ENCODE measurements around the gene HSPB9.

HSPB9 gene

DNA sequence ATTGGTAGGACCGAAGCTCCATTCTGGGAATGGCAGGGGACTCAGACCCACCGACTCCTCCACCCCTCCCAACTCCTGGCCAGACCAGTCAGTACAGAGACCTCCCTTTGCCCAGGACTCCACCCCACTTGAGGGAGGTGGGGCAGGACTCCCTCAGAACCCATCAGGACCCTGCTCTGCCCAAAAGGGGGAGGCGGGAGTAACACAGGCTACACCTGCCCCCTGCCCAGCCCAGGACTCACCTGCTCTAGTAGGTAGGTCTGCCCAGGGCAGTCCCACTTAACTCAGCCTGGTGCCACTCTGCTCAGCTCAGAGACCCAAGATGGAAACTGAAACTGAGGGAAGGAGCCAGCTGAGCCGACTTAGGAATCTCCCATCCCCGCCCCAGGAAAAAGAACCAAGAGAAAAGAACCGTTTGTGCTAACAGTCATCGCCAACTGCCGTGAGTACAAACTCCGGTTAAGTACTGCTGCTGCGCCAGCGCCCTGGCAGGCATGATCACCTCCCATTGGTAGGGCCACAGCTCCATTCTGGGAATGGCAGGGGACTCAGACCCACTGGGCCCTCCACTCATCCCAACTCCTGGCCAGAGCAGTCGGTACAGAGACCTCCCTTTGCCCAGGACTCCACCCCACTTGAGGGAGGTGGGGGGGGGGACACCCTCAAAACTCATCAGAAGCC lies 10.6 kb upstream of the HSPB9 start:
- Histone ChIP-seq H3K36me3 (ENCODE audit: control insufficient read depth, insufficient read depth, low read length) (no peaks in the 10 kb centered on the region), H3K27ac (ENCODE audit: insufficient read depth, low read depth, low read length, poor library complexity, severe bottlenecking) (no peak overlapping the region), H3K4me3 (ENCODE audit: insufficient read depth, low read depth, low read length) (no peak overlapping the region), H3K4me1 (ENCODE audit: control insufficient read depth, insufficient read depth, low read length) (no peaks in the 10 kb centered on the region), H3K27me3 (ENCODE audit: control insufficient read depth, insufficient read depth, low read length, poor library complexity, severe bottlenecking) (peaks cover 4% of the 10 kb centered on the region), H3K9me3 (ENCODE audit: control insufficient read depth, low read length) (no peaks in the 10 kb centered on the region)
- 89 to 94% methylated on average over 11 of the region's 12 CpGs for WGBS, 2 experiments

GRCh38 chr17:42112552-42113176 lies 9.9 kb upstream of the HSPB9 start, which contains the start of gene DHX58:
DHX58 (minus strand) TSS chr17:42112714; CDS start chr17:42111892, 822 bp downstream.
- WGBS, 2 experiments = 74 to 79% methylated on average over 10 of the region's 10 CpGs
- no peaks in the 10 kb centered on the region for H3K27me3 ChIP-seq (ENCODE audit: control insufficient read depth, insufficient read depth, low read length, poor library complexity, severe bottlenecking)

DNA sequence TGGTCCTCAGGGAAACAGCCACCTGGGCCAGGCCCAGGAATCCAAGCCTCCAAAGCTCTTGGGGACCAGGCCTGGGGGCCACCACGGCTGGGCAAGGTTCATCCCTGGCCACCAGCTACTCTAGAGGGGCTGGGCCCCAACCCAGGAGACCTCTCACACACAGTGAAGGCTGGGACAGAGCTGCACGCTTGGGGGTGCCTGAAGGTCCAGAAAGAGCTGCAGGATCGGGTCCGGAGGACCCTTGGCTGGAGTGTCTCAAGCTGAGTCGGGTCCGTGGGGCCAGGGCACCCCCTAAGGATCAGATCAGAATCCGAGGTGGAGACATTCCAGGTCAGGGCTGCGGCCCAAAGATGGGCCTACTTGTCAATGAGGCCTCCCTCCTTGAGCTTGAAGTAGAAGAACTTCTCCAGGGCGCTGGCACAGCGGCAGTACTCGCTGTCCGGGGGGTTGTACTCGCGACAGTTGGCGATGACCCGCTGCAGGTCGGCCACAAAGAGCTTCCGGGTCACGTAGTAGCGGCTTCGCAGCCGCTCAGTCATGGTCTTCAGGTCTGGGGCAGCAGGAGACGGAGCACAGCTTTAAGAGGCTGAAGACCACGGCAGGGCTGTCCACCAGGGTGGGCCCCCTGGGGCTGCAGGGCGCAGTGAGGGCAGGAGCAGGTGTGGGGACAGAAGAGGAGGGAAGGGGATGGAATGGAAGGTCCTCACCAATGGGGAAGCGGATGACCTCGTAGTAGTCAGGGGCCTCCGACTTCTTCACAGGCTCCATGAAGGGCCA lies 9.1 kb upstream of the HSPB9 start:
- Histone ChIP-seq H3K9me3 (ENCODE audit: control insufficient read depth, low read length) (no peaks in the 10 kb centered on the region), H3K4me3 (ENCODE audit: insufficient read depth, low read depth, low read length) (no peak overlapping the region), H3K27ac (ENCODE audit: insufficient read depth, low read depth, low read length, poor library complexity, severe bottlenecking) (no peak overlapping the region), H3K4me1 (ENCODE audit: control insufficient read depth, insufficient read depth, low read length) (no peaks in the 10 kb centered on the region), H3K36me3 (ENCODE audit: control insufficient read depth, insufficient read depth, low read length) (no peaks in the 10 kb centered on the region), H3K27me3 (ENCODE audit: control insufficient read depth, insufficient read depth, low read length, poor library complexity, severe bottlenecking) (no peaks in the 10 kb centered on the region)
- 95% methylated on average over 28 of the region's 28 CpGs for WGBS, 2 experiments

More at GRCh38 chr17:42112552-42113176, 9.9 kb upstream of the HSPB9 start, which contains the start of gene DHX58:
- Histone ChIP-seq H3K9me3 (ENCODE audit: control insufficient read depth, low read length) (no peaks in the 10 kb centered on the region), H3K4me1 (ENCODE audit: control insufficient read depth, insufficient read depth, low read length) (no peaks in the 10 kb centered on the region), H3K4me3 (ENCODE audit: insufficient read depth, low read depth, low read length) (no peak within 1 kb of the TSS), H3K27ac (ENCODE audit: insufficient read depth, low read depth, low read length, poor library complexity, severe bottlenecking) (no peak within 1 kb of the TSS), H3K36me3 (ENCODE audit: control insufficient read depth, insufficient read depth, low read length) (no peaks in the 10 kb centered on the region)

DNA sequence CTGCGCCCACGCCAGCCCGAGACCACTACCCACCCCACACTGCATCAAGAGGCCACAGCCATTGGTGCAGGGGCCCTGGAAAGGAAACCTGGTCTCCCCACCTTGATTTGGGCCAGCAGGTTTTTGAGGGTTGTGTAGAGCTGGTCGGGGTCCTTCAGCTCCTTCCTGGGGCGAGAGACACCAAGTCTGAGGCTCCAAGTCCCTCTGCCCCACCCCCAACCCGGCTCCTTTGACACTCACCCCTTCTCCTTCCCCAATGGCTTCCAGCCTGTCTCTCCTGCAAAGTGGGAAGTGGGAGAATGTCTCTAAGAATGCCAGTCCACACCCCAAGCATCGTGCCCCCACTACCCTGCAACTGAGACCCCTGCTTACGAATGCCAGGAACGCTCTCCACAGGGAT lies 8.5 kb upstream of the HSPB9 start:
- H3K36me3 ChIP-seq (ENCODE audit: control insufficient read depth, insufficient read depth, low read length) = no peaks in the 10 kb centered on the region

DNA sequence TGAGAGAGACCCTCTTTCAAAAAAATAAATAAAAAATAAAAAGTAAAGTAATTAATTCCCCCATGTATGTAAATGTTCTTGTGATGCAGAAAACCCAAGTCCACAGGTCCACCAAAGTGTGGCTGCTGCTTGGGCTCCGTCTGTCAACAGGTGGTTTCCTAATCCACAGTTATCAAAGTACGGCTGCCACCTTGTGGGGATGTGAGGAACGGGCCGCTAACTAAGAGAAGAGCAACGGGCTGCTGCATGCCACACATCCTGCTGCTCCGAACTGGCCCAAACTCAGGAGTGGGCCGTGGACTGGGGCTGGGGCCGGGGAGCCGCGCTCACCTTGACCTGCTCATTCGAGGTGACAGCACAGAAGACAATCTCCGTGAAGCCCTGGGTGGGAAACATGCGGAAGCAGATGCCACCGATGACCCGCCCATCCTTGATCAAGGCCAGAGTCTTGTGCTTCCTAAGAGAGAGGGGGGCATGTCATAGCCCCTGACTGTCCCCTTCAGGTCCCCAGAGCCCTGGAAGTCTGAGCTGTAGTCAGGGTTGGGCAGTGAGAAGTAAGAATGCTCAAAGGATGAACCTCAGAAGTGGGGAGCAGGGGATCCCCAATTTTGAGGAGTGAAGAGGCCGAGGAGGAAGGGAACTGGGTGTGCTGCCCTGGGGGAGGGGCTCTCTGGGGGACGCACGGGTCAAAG lies 5.8 kb upstream of the HSPB9 start:
- H3K4me3 ChIP-seq (ENCODE audit: insufficient read depth, low read depth, low read length) = no peak overlapping the region
- H3K27me3 ChIP-seq (ENCODE audit: control insufficient read depth, insufficient read depth, low read length, poor library complexity, severe bottlenecking) = no peaks in the 10 kb centered on the region
- no peaks in the 10 kb centered on the region for H3K9me3 ChIP-seq (ENCODE audit: control insufficient read depth, low read length)
- WGBS, 2 experiments = 57 to 61% methylated on average over 18 of the region's 18 CpGs
- peaks cover 5% of the 10 kb centered on the region for H3K4me1 ChIP-seq (ENCODE audit: control insufficient read depth, insufficient read depth, low read length)
- H3K36me3 ChIP-seq (ENCODE audit: control insufficient read depth, insufficient read depth, low read length) = no peaks in the 10 kb centered on the region
- no peak overlapping the region for H3K27ac ChIP-seq (ENCODE audit: insufficient read depth, low read depth, low read length, poor library complexity, severe bottlenecking)

More for the DNA sequence above, 8.5 kb upstream of the HSPB9 start:
- Histone ChIP-seq H3K27ac (ENCODE audit: insufficient read depth, low read depth, low read length, poor library complexity, severe bottlenecking) (no peak overlapping the region), H3K9me3 (ENCODE audit: control insufficient read depth, low read length) (no peaks in the 10 kb centered on the region), H3K4me3 (ENCODE audit: insufficient read depth, low read depth, low read length) (no peak overlapping the region), H3K4me1 (ENCODE audit: control insufficient read depth, insufficient read depth, low read length) (no peaks in the 10 kb centered on the region), H3K27me3 (ENCODE audit: control insufficient read depth, insufficient read depth, low read length, poor library complexity, severe bottlenecking) (no peaks in the 10 kb centered on the region)
- WGBS, 2 experiments = 96 to 99% methylated on average over 9 of the region's 9 CpGs

DNA sequence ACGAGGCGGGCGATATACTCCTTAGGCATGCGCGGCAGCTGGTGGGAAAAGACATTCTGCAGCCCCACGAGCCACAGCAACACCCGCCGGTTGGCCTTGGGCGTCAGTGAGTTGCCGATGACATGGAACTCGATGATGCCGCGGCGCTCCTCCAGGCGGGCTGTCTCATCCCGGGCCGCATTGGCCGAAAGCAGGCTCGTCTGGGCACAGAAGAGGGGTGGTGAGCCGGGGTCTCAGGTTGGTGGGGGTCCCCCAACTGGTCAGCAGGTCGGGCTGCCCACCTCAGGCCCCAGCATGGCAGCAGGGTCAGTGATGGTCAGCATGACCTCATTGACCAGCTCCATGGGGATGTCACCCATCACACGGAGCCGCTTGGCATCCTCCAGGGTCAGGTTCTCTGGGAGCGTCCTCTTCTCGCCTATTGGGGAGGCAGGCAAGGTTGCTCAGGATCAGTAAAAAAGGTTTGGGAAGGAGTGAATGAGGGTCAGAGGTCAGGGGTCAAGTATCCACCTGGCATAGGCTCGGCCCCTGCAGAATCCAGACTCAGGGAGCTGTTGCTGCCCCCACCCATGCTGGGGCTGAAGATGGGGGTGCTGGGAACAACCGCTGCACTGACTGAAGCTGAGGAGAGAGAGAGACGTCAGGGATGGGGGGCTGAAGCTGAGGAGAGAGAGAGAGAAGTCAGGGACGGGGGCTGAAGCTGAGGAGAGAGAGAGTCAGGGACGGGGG lies 5.0 kb upstream of the HSPB9 start:
- Histone ChIP-seq H3K27ac (ENCODE audit: insufficient read depth, low read depth, low read length, poor library complexity, severe bottlenecking) (no peak overlapping the region), H3K9me3 (ENCODE audit: control insufficient read depth, low read length) (no peaks in the 10 kb centered on the region), H3K4me3 (ENCODE audit: insufficient read depth, low read depth, low read length) (no peak overlapping the region), H3K36me3 (ENCODE audit: control insufficient read depth, insufficient read depth, low read length) (no peaks in the 10 kb centered on the region), H3K27me3 (ENCODE audit: control insufficient read depth, insufficient read depth, low read length, poor library complexity, severe bottlenecking) (no peaks in the 10 kb centered on the region), H3K4me1 (ENCODE audit: control insufficient read depth, insufficient read depth, low read length) (peaks cover 5% of the 10 kb centered on the region)
- WGBS, 2 experiments = 93 to 94% methylated on average over 30 of the region's 30 CpGs

DNA sequence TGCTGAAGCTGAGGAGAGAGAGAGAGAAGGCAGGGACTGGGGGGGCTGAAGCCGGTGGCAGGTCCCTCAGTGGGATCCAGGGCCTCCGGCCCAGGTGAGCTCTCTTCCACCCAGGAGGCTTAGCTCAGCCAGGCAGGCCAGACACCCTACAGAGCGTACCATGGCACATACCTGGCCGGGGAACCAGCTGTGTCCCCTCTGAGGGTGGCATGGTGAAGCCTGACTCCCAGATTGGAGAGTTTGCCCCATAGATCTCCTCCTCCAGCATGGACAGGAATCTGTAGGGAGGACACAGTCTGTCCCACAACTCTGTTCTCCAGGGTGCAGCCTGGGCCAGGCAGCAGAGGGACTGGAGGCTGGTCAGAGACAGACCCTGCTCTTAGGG lies 4.5 kb upstream of the HSPB9 start:
- Histone ChIP-seq H3K4me1 (ENCODE audit: control insufficient read depth, insufficient read depth, low read length) (peaks cover 5% of the 10 kb centered on the region), H3K36me3 (ENCODE audit: control insufficient read depth, insufficient read depth, low read length) (no peaks in the 10 kb centered on the region), H3K27me3 (ENCODE audit: control insufficient read depth, insufficient read depth, low read length, poor library complexity, severe bottlenecking) (no peaks in the 10 kb centered on the region), H3K27ac (ENCODE audit: insufficient read depth, low read depth, low read length, poor library complexity, severe bottlenecking) (no peak overlapping the region), H3K9me3 (ENCODE audit: control insufficient read depth, low read length) (no peaks in the 10 kb centered on the region), H3K4me3 (ENCODE audit: insufficient read depth, low read depth, low read length) (no peak overlapping the region)
- WGBS, 2 experiments = 94 to 95% methylated on average over 4 of the region's 4 CpGs

DNA sequence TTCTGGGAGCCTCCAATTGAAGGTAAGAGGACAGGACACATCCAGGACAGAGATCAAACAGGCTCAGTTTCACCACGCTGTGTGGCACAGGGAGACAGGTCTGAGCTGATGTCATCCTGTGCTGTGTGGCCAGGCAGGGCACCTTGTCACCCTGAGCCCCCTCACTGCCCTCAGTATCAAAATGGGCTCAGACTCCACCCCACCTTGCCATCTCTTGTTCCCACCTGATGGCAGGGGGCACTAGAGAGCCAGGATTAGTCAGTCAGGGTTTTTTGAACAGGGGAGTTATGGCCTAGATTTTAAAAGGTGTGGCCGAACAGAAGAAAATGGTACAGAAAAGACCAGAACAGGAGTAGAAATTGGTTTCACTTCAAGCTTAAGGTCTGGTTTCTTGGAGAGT lies 4.1 kb upstream of the HSPB9 start:
- H3K4me1 ChIP-seq (ENCODE audit: control insufficient read depth, insufficient read depth, low read length) = peaks cover 5% of the 10 kb centered on the region
- H3K27me3 ChIP-seq (ENCODE audit: control insufficient read depth, insufficient read depth, low read length, poor library complexity, severe bottlenecking) = no peaks in the 10 kb centered on the region
- no peaks in the 10 kb centered on the region for H3K36me3 ChIP-seq (ENCODE audit: control insufficient read depth, insufficient read depth, low read length)
- no peak overlapping the region for H3K27ac ChIP-seq (ENCODE audit: insufficient read depth, low read depth, low read length, poor library complexity, severe bottlenecking)
- no peak overlapping the region for H3K4me3 ChIP-seq (ENCODE audit: insufficient read depth, low read depth, low read length)
- 92% methylated on average over 2 of the region's 2 CpGs for WGBS, 2 experiments
- no peaks in the 10 kb centered on the region for H3K9me3 ChIP-seq (ENCODE audit: control insufficient read depth, low read length)

GRCh38 chr17:42119301-42119700 lies 3.3 kb upstream of the HSPB9 start:
- no peak overlapping the region for H3K4me3 ChIP-seq (ENCODE audit: insufficient read depth, low read depth, low read length)
- no peaks in the 10 kb centered on the region for H3K36me3 ChIP-seq (ENCODE audit: control insufficient read depth, insufficient read depth, low read length)
- no peak overlapping the region for H3K27ac ChIP-seq (ENCODE audit: insufficient read depth, low read depth, low read length, poor library complexity, severe bottlenecking)
- H3K4me1 ChIP-seq (ENCODE audit: control insufficient read depth, insufficient read depth, low read length) = peaks cover 5% of the 10 kb centered on the region
- H3K27me3 ChIP-seq (ENCODE audit: control insufficient read depth, insufficient read depth, low read length, poor library complexity, severe bottlenecking) = no peaks in the 10 kb centered on the region
- no peaks in the 10 kb centered on the region for H3K9me3 ChIP-seq (ENCODE audit: control insufficient read depth, low read length)
- WGBS, 2 experiments = 95% methylated on average over 18 of the region's 18 CpGs

All from ectodermal cell (in vitro differentiated cells).